ENCODE measurements around the gene NKTR. TPM values are rescaled to one million over a fixed set of nuclear protein-coding genes. Genes with fewer than 3 reads are reported as not detected.

The NKTR gene
- total and polyA plus RNA-seq, 9 of the 15 experiments (the other 6 are each of a cell fraction or from before 2014, with no cell fraction given), result 19.7 to 123 (median 92.6) TPM

GRCh38 chr3:42581709-42582473 is 18.6 kb upstream of the NKTR start, which contains the start of gene SEC22C (continued):
- TF ChIP-seq ZNF57 (CRISPR knock-in tag; IDR thresholded peaks at IDR 0.05) (no peak), ZNF785 (CRISPR knock-in tag; IDR thresholded peaks at IDR 0.05) (no peak), ZNF280A (IDR thresholded peaks at IDR 0.05; ENCODE audit: low read depth, partially characterized antibody) (no peak), SMARCA5 (IDR thresholded peaks at IDR 0.05) (no peak), MEF2A (IDR thresholded peaks at IDR 0.05; ENCODE audit: control insufficient read depth, low read depth, low read length) (no peak), PURB (CRISPR knock-in tag; IDR thresholded peaks at IDR 0.05; ENCODE audit: low read depth) (no peak), CBX8 (IDR thresholded peaks at IDR 0.05; ENCODE audit: borderline replicate concordance, extremely low read depth, low read depth, low read length, poor library complexity, severe bottlenecking) (no peak), U2AF2 (optimal IDR thresholded peaks at IDR 0.05; ENCODE audit: low read depth, low read length) (no peak), NCOA4 (IDR thresholded peaks at IDR 0.05; ENCODE audit: partially characterized antibody) (no peak), RBM34 (IDR thresholded peaks at IDR 0.05; ENCODE audit: borderline replicate concordance, insufficient read depth, low read length) (no peak), NR3C1 (CRISPR knock-in tag; IDR thresholded peaks at IDR 0.05) (no peak), HNRNPL (IDR thresholded peaks at IDR 0.05; ENCODE audit: low read depth, low read length) (peak; percentile 33), CHD4 (IDR thresholded peaks at IDR 0.05; ENCODE audit: insufficient read depth, insufficient replicate concordance, low read depth, low read length, poor library complexity, severe bottlenecking) (no peak), MIER1 (IDR thresholded peaks at IDR 0.05; ENCODE audit: low read depth) (no peak), AFF4 (CRISPR knock-in tag; IDR thresholded peaks at IDR 0.05) (peak; percentile 94; the same call in 1 of the 2 replicates), PHTF2 (CRISPR knock-in tag; IDR thresholded peaks at IDR 0.05) (no peak), HEY1 (CRISPR knock-in tag; IDR thresholded peaks at IDR 0.05; ENCODE audit: borderline replicate concordance) (0 out of 2 replicates have a peak, but pooled peaks have one; percentile 34), ZBTB43 (CRISPR knock-in tag; IDR thresholded peaks at IDR 0.05) (peak; percentile 80; the same call in 1 of the 2 replicates), TAF9B (IDR thresholded peaks at IDR 0.05; ENCODE audit: partially characterized antibody) (peak; percentile 78), KDM5B (IDR thresholded peaks at IDR 0.05; ENCODE audit: insufficient replicate concordance, low read depth, low read length) (peak; percentile 96), FOXJ3 (CRISPR knock-in tag; IDR thresholded peaks at IDR 0.05) (no peak)

Data from K562 (cell line).